Endothelial cell of umbilical vein (primary cell): Measurements from ENCODE around the gene LMNB1. TPM values are rescaled to one million over a fixed set of nuclear protein-coding genes. Genes with fewer than 3 reads are reported as not detected.
"Not testable (repeated sequence)": the region's sequence is repeated elsewhere in the genome, so short reads cannot be mapped to it uniquely, and the experiment has no call there.

Experiments
- BruUV-seq: library from RNA; stranded (reverse); fragments of 400-500 nt; replicated peaks from 2 replicates; lab custom pipeline; 2021; lab: Mats Ljungman, UMichigan
- CTCF ChIA-PET: fragments of 300-600, 350-600 bp; sonication (Branson Sonifier 250); formaldehyde crosslinking; loops from one replicate; lab custom pipeline; 2021; ENCODE audit warnings: antibody characterized with exemption, inconsistent platforms; lab: Charles Lee
- POLR2A ChIA-PET: fragments of 300-600, 350-600 bp; sonication (Branson Sonifier 250); formaldehyde crosslinking; loops from one replicate; lab custom pipeline; 2021; ENCODE audit warnings: antibody characterized with exemption, inconsistent platforms; lab: Charles Lee
- DNase-seq: peaks from one replicate; pipeline ENCODE4 v3.0.0-alpha.2; 2011; ENCODE audit warnings: low read depth, low spot score
- FAIRE-seq: peaks from 2 replicates; lab custom pipeline; 2011; peaks lifted over from hg19 to GRCh38; lab: Jason Lieb, UNC
- H2AFZ ChIP-seq: 2 replicates; pipeline ENCODE4 v1.6.0; 2012; ENCODE audit warnings: low read depth, low read length, control low read depth, inconsistent platforms
- H3K27ac ChIP-seq: 2 replicates; pipeline ENCODE4 v1.5.1; 2011; ENCODE audit warnings: low read depth, mild to moderate bottlenecking, control low read depth, low read length, moderate library complexity; ENCODE audit not compliant: insufficient read depth
- H3K27me3 ChIP-seq, 2 experiments: 2 replicates each; pipeline versions ENCODE4 v1.6.0 to v1.6.1; 2011; ENCODE audit warnings: low read length in 2 of 2, mixed read lengths in 1 of 2; ENCODE audit not compliant: control insufficient read depth in 2 of 2, insufficient read depth in 2 of 2
- H3K36me3 ChIP-seq, 2 experiments: 2 replicates in 1 of 2; 3 replicates in 1 of 2; pipeline ENCODE4 v1.5.1; 2011; ENCODE audit warnings: low read length in 2 of 2, mild to moderate bottlenecking in 1 of 2, moderate library complexity in 1 of 2; ENCODE audit not compliant: control insufficient read depth in 2 of 2, insufficient read depth in 2 of 2; ENCODE audit errors: extremely low read depth in 1 of 2
- H3K4me1 ChIP-seq: 3 replicates; pipeline ENCODE4 v1.5.1; 2011; ENCODE audit warnings: mild to moderate bottlenecking, low read length; ENCODE audit not compliant: control insufficient read depth, insufficient read depth; ENCODE audit errors: extremely low read depth
- H3K4me2 ChIP-seq: 2 replicates; pipeline ENCODE4 v1.6.1; 2011; ENCODE audit warnings: low read length, control low read depth, mixed read lengths; ENCODE audit not compliant: insufficient read depth
- H3K4me3 ChIP-seq, 3 experiments: fragments of 200-600 bp in 1 of 3; sonication (generic), shearing (Covaris generic) in 1 of 3; replicated peaks in 1 of 3; 2 replicates each; pipeline ENCODE4 v1.5.1; 2011 to 2016; ENCODE audit warnings: control low read depth in 3 of 3, low read length in 3 of 3, mild to moderate bottlenecking in 2 of 3, inconsistent platforms in 1 of 3, low read depth in 1 of 3, moderate library complexity in 1 of 3; ENCODE audit not compliant: insufficient read depth in 1 of 3
- H3K79me2 ChIP-seq: 2 replicates; pipeline ENCODE4 v1.6.0; 2012; ENCODE audit warnings: low read length, inconsistent platforms; ENCODE audit not compliant: control insufficient read depth, insufficient read depth
- H3K9ac ChIP-seq: replicated peaks from 2 replicates; pipeline ENCODE3; 2011; ENCODE audit warnings: low read length, control low read depth; ENCODE audit not compliant: insufficient read depth; ENCODE audit errors: extremely low read depth
- H3K9me1 ChIP-seq: replicated peaks from 3 replicates; pipeline ENCODE4 v1.6.0; 2011; ENCODE audit warnings: mild to moderate bottlenecking, low read length; ENCODE audit not compliant: control insufficient read depth, insufficient read depth; ENCODE audit errors: extremely low read depth
- H3K9me3 ChIP-seq: replicated peaks from 2 replicates; pipeline ENCODE4 v1.5.1; 2012; ENCODE audit warnings: low read length, inconsistent platforms; ENCODE audit not compliant: control insufficient read depth, insufficient read depth
- H4K20me1 ChIP-seq: replicated peaks from 2 replicates; pipeline ENCODE3; 2011; ENCODE audit warnings: mild to moderate bottlenecking, low read length; ENCODE audit not compliant: control insufficient read depth, insufficient read depth; ENCODE audit errors: extremely low read depth
- CTCF ChIP-seq, 2 donors: IDR thresholded peaks; 1 replicate in 1 of 2; 2 replicates in 1 of 2; pipeline ENCODE4 v1.5.1; 2011; ENCODE audit warnings: low read length in 2 of 2, mild to moderate bottlenecking in 2 of 2, moderate library complexity in 2 of 2, control low read depth in 1 of 2, inconsistent platforms in 1 of 2, low read depth in 1 of 2; ENCODE audit not compliant: insufficient read depth in 1 of 2; ENCODE audit errors: extremely low read depth in 1 of 2
- EZH2 ChIP-seq: IDR thresholded peaks from 2 replicates; pipeline ENCODE4 v1.6.1; 2012; ENCODE audit warnings: borderline replicate concordance, low read depth, mild to moderate bottlenecking, moderate library complexity, low read length, inconsistent platforms; ENCODE audit not compliant: severe bottlenecking
- FOS ChIP-seq: IDR thresholded peaks from 2 replicates; pipeline ENCODE4 v1.6.1; 2011; ENCODE audit warnings: mild to moderate bottlenecking, low read length, moderate library complexity, borderline replicate concordance; ENCODE audit not compliant: insufficient read depth
- GATA2 ChIP-seq: IDR thresholded peaks from 2 replicates; pipeline ENCODE4 v1.7.0; 2011; ENCODE audit warnings: low read depth, mild to moderate bottlenecking, moderate library complexity, mixed read lengths, low read length; ENCODE audit not compliant: insufficient read length, insufficient read depth
- JUN ChIP-seq: IDR thresholded peaks from 2 replicates; pipeline ENCODE4 v1.6.1; 2011; ENCODE audit warnings: borderline replicate concordance, low read depth; ENCODE audit not compliant: insufficient read length, insufficient read depth
- MYC ChIP-seq: IDR thresholded peaks from one replicate; pipeline ENCODE4 v1.6.1; 2011; ENCODE audit warnings: mild to moderate bottlenecking, low read depth, low read length
- POLR2A ChIP-seq: IDR thresholded peaks from 2 replicates; pipeline ENCODE4 v1.6.1; 2012; ENCODE audit warnings: low read depth, mild to moderate bottlenecking, control low read depth, low read length
- POLR2AphosphoS5 ChIP-seq: IDR thresholded peaks from 2 replicates; pipeline ENCODE4 v1.6.1; 2012; ENCODE audit warnings: low read depth, mild to moderate bottlenecking, control low read depth, low read length, moderate library complexity; ENCODE audit not compliant: insufficient read depth
- dilution Hi-C: fragments of 300-500 bp; cut with MboI; formaldehyde crosslinking; loops from one replicate; pipeline ENCODE4 v1.15.0; 2019; ENCODE audit warnings: low sequenced_read_pairs; ENCODE audit not compliant: extremely low pct_ligation_motif_present
- intact Hi-C: fragments of 100-400 bp; cut with micrococcal nuclease; formaldehyde crosslinking; loops from one replicate; pipeline ENCODE4 v1.10.0; 2022
- polyA plus RNA-seq, 4 experiments: library from polyadenylated mRNA; depleted of rRNA in 3 of 4; stranded (reverse) in 3 of 4; unstranded in 1 of 4; fragments of >200 nt; gene quantifications; 2 replicates each; pipeline versions ENCODE4 v1.2.1 to v1.2.3, GENCODE V29; 2011 to 2012; ENCODE audit warnings: missing spikeins in 1 of 4
- total RNA-seq: library from RNA; stranded (reverse); gene quantifications from 2 replicates; pipeline ENCODE4 v1.2.3, GENCODE V29; 2021
- TF ChIP-seq, protein P1 (sequence below): IDR thresholded peaks from 2 replicates; pipeline ENCODE4 v1.6.1; 2011; ENCODE audit not compliant: insufficient read depth, insufficient read length

The LMNB1 gene
- total and polyA plus RNA-seq, 2 donors (not counting 3 experiments of a cell fraction or from before 2014, with no cell fraction given): 45.2 to 144 TPM

GRCh38 chr5:126769703-126770102, 7.2 kb upstream of the LMNB1 start:
- intact Hi-C loops: no loop called here
- dilution Hi-C loops: no loop called here
- TF ChIP-seq JUN (no peak), POLR2AphosphoS5 (no peak), CTCF (IDR thresholded peaks at IDR 0.05; ENCODE audit: extremely low read depth in 1 of 2, insufficient read depth in 1 of 2, low read depth in 1 of 2, low read length in 2 of 2) (no peak), GATA2 (no peak), FOS (no peak), POLR2A (no peak), EZH2 (no peak), MYC (no peak)
- TF ChIP-seq, protein P1, sequence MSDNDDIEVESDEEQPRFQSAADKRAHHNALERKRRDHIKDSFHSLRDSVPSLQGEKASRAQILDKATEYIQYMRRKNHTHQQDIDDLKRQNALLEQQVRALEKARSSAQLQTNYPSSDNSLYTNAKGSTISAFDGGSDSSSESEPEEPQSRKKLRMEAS: no peak
- FAIRE-seq (no peak), DNase-seq (no peak)
- no peaks in the 10 kb centered on the region for H3K79me2 ChIP-seq
- H3K4me3 ChIP-seq: no peak overlapping the region
- POLR2A ChIA-PET: interaction anchor here (0.8 kb wide), 1 partner anchor 9 kb away, joined by 7 read pairs; no protein-coding TSS in a partner anchor
- H3K9me1 ChIP-seq: no peaks in the 10 kb centered on the region
- CTCF ChIA-PET: interaction anchor here (0.8 kb wide), 1 partner anchor 10 kb away, joined by 3 read pairs; no protein-coding TSS in a partner anchor
- no peaks in the 10 kb centered on the region for H3K4me1 ChIP-seq
- no peaks in the 10 kb centered on the region for H3K27me3 ChIP-seq
- BruUV-seq: no TSS peak
- H2AFZ ChIP-seq: no peak overlapping the region
- no peaks in the 10 kb centered on the region for H3K9me3 ChIP-seq
- no peak overlapping the region for H3K27ac ChIP-seq
- H3K4me2 ChIP-seq: no peak overlapping the region
- no peaks in the 10 kb centered on the region for H3K36me3 ChIP-seq
- no peaks in the 10 kb centered on the region for H4K20me1 ChIP-seq
- no peak overlapping the region for H3K9ac ChIP-seq

GRCh38 chr5:126773536-126773935, 3.4 kb upstream of the LMNB1 start:
- POLR2A ChIA-PET, H4K20me1 ChIP-seq, H3K36me3 ChIP-seq, H3K27ac ChIP-seq, H2AFZ ChIP-seq, FAIRE-seq, H3K4me3 ChIP-seq, H3K27me3 ChIP-seq, dilution Hi-C loops, H3K4me2 ChIP-seq, intact Hi-C loops, CTCF ChIA-PET, DNase-seq, BruUV-seq, H3K9ac ChIP-seq, H3K9me1 ChIP-seq, H3K9me3 ChIP-seq: not testable (repeated sequence)
- H3K4me1 ChIP-seq: peaks cover 12% of the 10 kb centered on the region
- peaks cover 11% of the 10 kb centered on the region for H3K79me2 ChIP-seq

DNA sequence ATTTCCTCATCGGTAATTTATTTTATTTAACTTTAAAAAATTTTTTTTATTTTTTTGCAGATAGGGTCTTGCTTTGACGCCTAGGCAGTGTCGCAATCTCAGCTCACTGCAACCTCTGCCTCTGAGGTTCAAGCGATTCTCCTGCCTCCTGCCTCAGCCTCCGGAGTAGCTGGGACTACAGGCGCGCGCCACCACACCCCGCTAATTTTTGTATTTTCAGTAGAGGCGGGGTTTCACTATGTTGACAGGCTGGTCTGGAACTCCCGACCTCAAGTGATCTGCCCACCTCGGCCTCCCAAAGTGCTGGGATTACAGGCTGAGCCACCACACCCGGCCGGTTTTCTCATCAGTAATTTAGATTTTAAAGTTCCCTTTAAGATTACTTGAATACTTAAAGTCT, 2.3 kb upstream of the LMNB1 start:
- H3K27ac ChIP-seq, H3K9me1 ChIP-seq, H2AFZ ChIP-seq, dilution Hi-C loops, H3K4me3 ChIP-seq, BruUV-seq, H3K9ac ChIP-seq, intact Hi-C loops, H3K36me3 ChIP-seq, DNase-seq, H3K27me3 ChIP-seq, FAIRE-seq, H4K20me1 ChIP-seq, H3K9me3 ChIP-seq, POLR2A ChIA-PET, H3K4me2 ChIP-seq: not testable (repeated sequence)
- Histone ChIP-seq H3K79me2 (peaks cover 22% of the 10 kb centered on the region), H3K4me1 (peaks cover 20% of the 10 kb centered on the region)
- CTCF ChIA-PET: interaction anchor here (0.7 to 8.3 kb wide), 2 partner anchors 93 to 98 kb away, joined by 3 to 147 read pairs; no protein-coding TSS in a partner anchor
